Gastroesophageal sphincter (tissue), 3 donors: ENCODE data around the gene CNBP.

Source experiments
- EP300 ChIP-seq: sonication (generic); formaldehyde crosslinking; IDR thresholded peaks from one replicate; pipeline ENCODE4 v1.6.1; 2017; ENCODE audit warnings: antibody characterized with exemption, mild to moderate bottlenecking
- POLR2A ChIP-seq, 2 donors: fragments of 450-650 bp; IDR thresholded peaks; one replicate each; pipeline ENCODE4 v1.6.1; 2017; ENCODE audit warnings: antibody characterized with exemption in 2 of 2, mild to moderate bottlenecking in 2 of 2, moderate library complexity in 1 of 2
- TF ChIP-seq, protein P1 (sequence below), 4 experiments: fragments of 200-600 bp in 2 of 4; fragments of 450-650 bp in 2 of 4; sonication (generic) in 1 of 4; IDR thresholded peaks; one replicate each; pipeline ENCODE4 v1.5.1; 2017 to 2019; ENCODE audit warnings: antibody characterized with exemption in 4 of 4, mild to moderate bottlenecking in 2 of 4, moderate library complexity in 2 of 4

DNA sequence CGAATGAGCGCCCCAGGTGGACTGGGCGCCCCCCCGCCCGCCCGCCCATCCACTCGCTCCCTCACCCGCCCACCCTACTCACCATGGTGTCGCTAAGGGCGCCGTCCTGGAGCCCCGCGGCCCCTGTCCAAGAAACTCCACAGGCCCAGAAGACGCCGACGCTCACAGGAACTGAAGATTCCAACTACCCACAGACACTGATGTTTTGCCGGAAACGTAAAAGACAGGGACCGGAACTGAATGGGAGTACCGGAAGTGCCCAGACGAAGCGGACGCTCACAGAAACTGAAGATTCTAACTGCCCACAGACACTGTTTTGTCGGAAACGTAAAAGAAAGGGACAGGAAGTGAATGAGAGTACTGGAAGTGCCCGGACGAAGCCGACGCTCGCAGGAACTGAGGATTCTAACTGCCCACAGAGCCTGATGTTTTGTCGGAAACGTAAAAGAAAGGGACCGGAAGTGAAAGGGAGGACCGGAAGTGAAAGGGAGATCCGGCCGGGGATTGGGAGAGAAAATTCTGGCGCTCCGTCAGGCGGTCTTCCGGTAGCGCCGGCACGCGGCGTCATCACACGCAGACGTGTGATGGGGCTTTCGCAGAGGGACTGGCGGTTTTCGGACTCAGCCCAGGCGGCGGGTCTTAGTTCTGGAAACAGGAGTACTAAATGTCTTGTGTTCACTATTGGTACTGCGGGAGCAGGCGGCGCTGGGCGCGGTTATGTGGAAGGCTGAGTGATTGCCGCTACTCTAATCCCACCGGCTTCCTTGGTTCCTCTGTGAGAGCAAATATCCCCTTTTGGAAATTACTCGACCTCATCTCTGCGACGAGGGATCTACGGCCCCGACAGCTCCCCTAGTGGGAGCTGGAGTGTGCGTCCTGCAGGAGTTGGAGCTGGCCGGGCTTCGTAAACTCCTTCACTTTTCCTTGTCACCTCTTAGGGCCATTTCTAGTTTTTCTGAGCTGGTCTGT lies 22.5 kb downstream of the CNBP start, which contains the start of gene ISY1:
- TF ChIP-seq, protein P1, sequence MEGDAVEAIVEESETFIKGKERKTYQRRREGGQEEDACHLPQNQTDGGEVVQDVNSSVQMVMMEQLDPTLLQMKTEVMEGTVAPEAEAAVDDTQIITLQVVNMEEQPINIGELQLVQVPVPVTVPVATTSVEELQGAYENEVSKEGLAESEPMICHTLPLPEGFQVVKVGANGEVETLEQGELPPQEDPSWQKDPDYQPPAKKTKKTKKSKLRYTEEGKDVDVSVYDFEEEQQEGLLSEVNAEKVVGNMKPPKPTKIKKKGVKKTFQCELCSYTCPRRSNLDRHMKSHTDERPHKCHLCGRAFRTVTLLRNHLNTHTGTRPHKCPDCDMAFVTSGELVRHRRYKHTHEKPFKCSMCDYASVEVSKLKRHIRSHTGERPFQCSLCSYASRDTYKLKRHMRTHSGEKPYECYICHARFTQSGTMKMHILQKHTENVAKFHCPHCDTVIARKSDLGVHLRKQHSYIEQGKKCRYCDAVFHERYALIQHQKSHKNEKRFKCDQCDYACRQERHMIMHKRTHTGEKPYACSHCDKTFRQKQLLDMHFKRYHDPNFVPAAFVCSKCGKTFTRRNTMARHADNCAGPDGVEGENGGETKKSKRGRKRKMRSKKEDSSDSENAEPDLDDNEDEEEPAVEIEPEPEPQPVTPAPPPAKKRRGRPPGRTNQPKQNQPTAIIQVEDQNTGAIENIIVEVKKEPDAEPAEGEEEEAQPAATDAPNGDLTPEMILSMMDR (IDR thresholded peaks at IDR 0.05), result peak; percentile 54 to 85 (median 74)
- TF ChIP-seq POLR2A (IDR thresholded peaks at IDR 0.05) (peak; percentile 81 to 85), EP300 (no peak)
